Naive thymus-derived CD8-positive, alpha-beta T cell (primary cell): Measurements from ENCODE around the gene AP1M1. TPM values are rescaled to one million over a fixed set of nuclear protein-coding genes. Genes with fewer than 3 reads are reported as not detected.
A peak's percentile ranks its signal among the peaks of the same experiment; 100 is the strongest.

Experiments
- ATAC-seq, 2 donors: fragments of 150-1000 bp; cut with Tn5 transposase in 1 of 2; sonication (Bioruptor Pico), chemical (Tn5 transposase) in 1 of 2; 1 replicate in 1 of 2; 2 replicates in 1 of 2; pipeline ENCODE4 v1.10.0; 2021; ENCODE audit warnings: mild to moderate bottlenecking in 2 of 2, moderate library complexity in 2 of 2
- POLR2A ChIA-PET: fragments of 350-600 bp; sonication (Branson Sonifier 250); formaldehyde crosslinking; loops from one replicate; lab custom pipeline; 2021; ENCODE audit warnings: antibody characterized with exemption; lab: Charles Lee
- DNase-seq, 10 donors: peaks; one replicate each; pipeline versions ENCODE4 v3.0.0 to v3.0.0-alpha.2; 2020 to 2022
- H3K27ac Mint-ChIP-seq, 10 donors: one replicate each; pipeline ENCODE4 v1.8.0; 2020 to 2022; ENCODE audit warnings: mild to moderate bottlenecking in 10 of 10, mixed read lengths in 10 of 10, moderate library complexity in 4 of 10, inconsistent platforms in 1 of 10
- H3K27me3 Mint-ChIP-seq, 5 donors: one replicate each; pipeline ENCODE4 v1.8.0; 2021 to 2022; ENCODE audit warnings: mixed read lengths in 5 of 5
- H3K36me3 Mint-ChIP-seq, 3 donors: one replicate each; pipeline ENCODE4 v1.8.0; 2020 to 2022; ENCODE audit warnings: mixed read lengths in 3 of 3, mild to moderate bottlenecking in 2 of 3, inconsistent platforms in 1 of 3
- H3K4me1 Mint-ChIP-seq, 4 donors: one replicate each; pipeline ENCODE4 v1.8.0; 2021 to 2022; ENCODE audit warnings: mixed read lengths in 4 of 4
- H3K4me3 Mint-ChIP-seq, 10 donors: one replicate each; pipeline ENCODE4 v1.8.0; 2020 to 2022; ENCODE audit warnings: mild to moderate bottlenecking in 10 of 10, mixed read lengths in 10 of 10, moderate library complexity in 6 of 10, inconsistent platforms in 1 of 10
- H3K9me3 Mint-ChIP-seq, 9 donors: one replicate each; pipeline ENCODE4 v1.8.0; 2020 to 2022; ENCODE audit warnings: mixed read lengths in 9 of 9, mild to moderate bottlenecking in 3 of 9, inconsistent platforms in 1 of 9, moderate library complexity in 1 of 9
- polyA plus RNA-seq, 3 donors: library from polyadenylated mRNA; unstranded; fragments of 300-500 nt; fragmentation: Illumina TruSeq; gene quantifications; one replicate each; pipeline ENCODE4 v1.2.3, GENCODE V29; 2021
- total RNA-seq, 8 experiments: library from RNA in 2 of 8; stranded (reverse) in 2 of 8; gene quantifications; one replicate each; pipeline ENCODE4 v1.2.3 and lab custom pipeline; 2021 to 2026

The AP1M1 gene
- total and polyA plus RNA-seq, 5 experiments from 2014 or later: 151 to 288 (median 195) TPM

DNA sequence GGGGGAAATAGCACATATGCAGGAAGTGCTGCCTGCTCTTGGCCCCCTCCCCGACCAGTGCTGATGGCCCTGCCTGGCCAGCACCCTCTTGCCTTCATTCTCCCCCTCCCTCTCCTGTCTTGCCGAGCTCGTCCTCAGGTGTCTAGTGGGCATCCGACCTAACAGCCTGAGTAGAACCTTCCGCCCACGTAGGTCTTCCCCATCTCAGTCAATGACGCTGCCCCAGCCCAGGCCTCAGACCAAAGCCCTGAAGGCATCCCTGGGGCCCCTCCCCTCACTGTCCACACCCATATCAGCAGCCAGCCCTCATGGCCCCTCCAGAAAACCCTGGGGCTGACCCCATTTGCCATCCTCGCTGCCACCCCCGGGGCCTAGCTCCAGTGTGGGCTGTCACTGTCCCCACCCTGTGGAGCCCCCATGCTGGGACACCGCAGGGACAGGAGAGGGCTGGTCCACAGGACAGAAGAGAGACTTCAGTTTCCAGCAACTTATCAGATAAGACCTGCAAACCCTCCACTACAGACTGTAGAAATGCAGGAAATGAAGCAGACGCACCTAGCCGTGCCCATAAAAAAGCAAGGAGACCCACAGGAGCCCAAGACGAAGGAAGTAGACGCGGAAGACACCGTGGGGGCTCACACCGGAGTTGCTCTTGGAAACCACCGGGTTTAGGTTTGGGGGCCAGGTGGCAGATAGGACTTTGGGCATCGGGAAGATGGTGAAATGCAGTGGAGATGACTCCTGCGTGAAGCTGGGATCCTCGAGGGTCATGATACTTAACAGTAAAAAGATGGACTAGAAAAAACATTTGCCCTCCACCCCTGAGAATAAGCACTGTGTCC is 38.3 kb downstream of the AP1M1 start:
- DNase-seq (peak in 6 of 10 donors; percentile 29 to 60 (median 40)), ATAC-seq (peak; percentile 21 to 71)
- Mint-ChIP-seq H3K4me1 (peaks cover 34 to 83% (median 68%) of the 10 kb centered on the region in 4 donors), H3K27ac (peak overlapping the region; percentile 90 to 99 (median 94)), H3K27me3 (no peaks in the 10 kb centered on the region), H3K4me3 (peak overlapping the region in 9 of 10 donors; percentile 5 to 78 (median 68)), H3K9me3 (peaks cover 0 to 6% (median 0%) of the 10 kb centered on the region in 9 donors), H3K36me3 (peaks cover 10 to 42% (median 16%) of the 10 kb centered on the region in 3 donors)
- POLR2A ChIA-PET: interaction anchor here (0.6 to 7.4 kb wide), 4 partner anchors 10 to 29 kb away, joined by 3 to 51 read pairs (median 20); no protein-coding TSS in a partner anchor

DNA sequence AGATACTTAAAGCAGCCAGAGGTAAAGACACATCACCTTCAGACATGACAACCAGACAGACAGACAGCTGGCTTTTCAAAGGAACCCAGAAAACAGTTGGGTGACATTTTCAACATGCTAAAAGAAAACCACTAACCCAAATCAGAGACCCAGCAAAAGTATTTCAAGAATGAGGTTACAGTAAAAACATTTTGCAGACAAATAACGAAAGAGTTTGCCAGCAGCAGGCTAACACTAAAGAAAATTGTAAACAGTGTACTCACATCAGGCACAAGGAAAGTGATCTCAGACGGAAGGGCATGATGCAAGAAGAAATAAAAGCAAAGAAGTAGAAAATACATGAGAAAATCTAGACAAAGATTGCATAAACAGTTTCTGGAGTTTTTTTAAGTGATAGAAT is 46.4 kb downstream of the AP1M1 start:
- H3K4me1 Mint-ChIP-seq: peaks cover 14 to 62% (median 49%) of the 10 kb centered on the region in 4 donors

DNA sequence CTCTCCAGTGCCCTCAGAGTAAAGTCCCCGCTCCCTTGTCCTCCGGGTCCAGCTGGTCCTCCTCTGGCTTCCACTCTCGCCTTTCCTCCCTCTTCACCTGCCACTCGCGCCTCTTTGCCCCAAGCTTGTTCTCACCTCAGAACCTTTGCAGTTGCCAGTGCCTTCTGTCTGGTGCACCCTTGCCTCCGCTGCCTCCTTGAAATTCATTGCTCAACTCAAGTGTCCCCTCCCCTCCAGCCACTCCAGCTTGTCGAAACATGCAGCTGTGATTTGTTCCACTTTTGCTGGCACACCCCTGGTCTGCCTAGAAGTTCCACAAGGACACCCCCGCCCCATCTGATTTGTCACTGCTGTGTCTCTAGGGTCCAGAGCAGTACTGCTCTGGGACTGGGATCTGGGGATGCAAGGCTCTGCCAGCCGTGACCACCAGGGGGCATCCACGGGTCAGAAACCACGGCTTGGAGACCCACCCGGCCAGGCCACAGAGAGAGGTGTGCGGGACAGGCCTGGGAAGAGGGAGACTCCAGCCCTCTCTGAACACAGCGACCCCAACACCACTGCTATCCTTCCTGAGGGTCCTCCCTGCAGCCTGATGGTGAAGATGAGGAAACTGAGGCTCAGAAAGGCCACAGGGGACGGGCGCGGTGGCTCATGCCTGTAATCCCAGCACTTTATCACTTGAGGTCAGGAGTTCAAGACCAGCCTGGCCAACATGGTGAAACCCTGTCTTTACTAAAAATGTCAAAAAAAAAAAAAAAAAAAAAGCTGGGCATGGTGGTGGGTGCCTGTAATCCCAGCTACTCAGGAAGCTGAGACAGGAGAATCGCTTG is 49.9 kb downstream of the AP1M1 start:
- H3K9me3 Mint-ChIP-seq: peaks cover 0 to 10% (median 4%) of the 10 kb centered on the region in 9 donors

More for the DNA sequence above, 46.4 kb downstream of the AP1M1 start:
- Mint-ChIP-seq H3K36me3 (peaks cover 0 to 6% (median 3%) of the 10 kb centered on the region in 3 donors), H3K27me3 (no peaks in the 10 kb centered on the region), H3K27ac (peak overlapping the region; percentile 78 to 96 (median 92)), H3K9me3 (peaks cover 0 to 10% (median 4%) of the 10 kb centered on the region in 9 donors), H3K4me3 (peak overlapping the region; percentile 4 to 84 (median 72))
- ATAC-seq: peak; percentile 81 to 83
- peak in 4 of 10 donors; percentile 57 to 86 (median 72) for DNase-seq
- POLR2A ChIA-PET: interaction anchor here (0.6 to 10.8 kb wide), 13 partner anchors 10 to 143 kb away, joined by 3 to 284 read pairs (median 4); partner anchors contain the start of genes AP1M1 and KLF2

DNA sequence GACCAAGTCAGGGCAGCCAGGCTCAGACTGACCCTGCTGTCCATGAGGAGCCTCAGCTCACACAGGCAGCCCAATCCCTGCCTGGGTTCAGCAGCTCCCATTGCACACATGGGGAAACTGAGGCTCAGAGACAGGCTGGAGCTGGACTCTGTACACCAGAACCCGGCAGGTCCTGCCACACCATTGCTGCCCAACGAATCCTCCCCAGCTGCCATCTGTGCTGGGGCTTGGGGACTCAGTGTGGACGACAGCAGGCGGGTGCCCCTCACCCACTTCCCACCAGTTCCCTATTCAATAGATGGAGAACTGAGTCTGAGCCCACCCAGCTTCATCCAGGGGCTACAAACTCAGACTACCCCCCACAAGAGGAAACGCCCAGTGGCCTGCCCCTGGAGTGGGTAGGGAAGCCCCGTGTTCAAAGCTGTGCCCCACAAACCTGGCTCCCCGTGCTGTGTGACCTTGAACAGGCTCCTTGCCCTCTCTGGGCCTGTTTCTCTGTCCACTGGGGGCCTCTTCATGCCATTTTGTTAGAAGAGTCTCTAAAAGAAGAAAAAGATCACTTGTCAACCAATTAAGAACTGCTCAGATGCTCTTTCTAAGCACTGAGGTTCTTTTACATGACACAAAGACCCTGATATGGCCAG is 50.8 kb downstream of the AP1M1 start:
- Mint-ChIP-seq H3K27me3 (no peaks in the 10 kb centered on the region), H3K36me3 (peaks cover 0 to 6% (median 3%) of the 10 kb centered on the region in 3 donors), H3K4me1 (peaks cover 14 to 50% (median 37%) of the 10 kb centered on the region in 4 donors), H3K4me3 (peak overlapping the region in 1 of 10 donors; percentile 31), H3K9me3 (peaks cover 0 to 10% (median 4%) of the 10 kb centered on the region in 9 donors), H3K27ac (peak overlapping the region in 4 of 10 donors; percentile 51 to 89 (median 70))
- POLR2A ChIA-PET: interaction anchor here (0.6 to 10.8 kb wide), 18 partner anchors 10 to 1076 kb away, joined by 3 to 284 read pairs (median 5); partner anchors contain the start of genes AP1M1 and KLF2
- DNase-seq (no peak), ATAC-seq (no peak)

More for the DNA sequence above, 49.9 kb downstream of the AP1M1 start:
- ATAC-seq: peak; percentile 71
- no peaks in the 10 kb centered on the region for H3K27me3 Mint-ChIP-seq
- peaks cover 0 to 6% (median 3%) of the 10 kb centered on the region in 3 donors for H3K36me3 Mint-ChIP-seq
- peak overlapping the region; percentile 80 to 97 (median 92) for H3K27ac Mint-ChIP-seq
- H3K4me3 Mint-ChIP-seq: peak overlapping the region; percentile 21 to 84 (median 61)
- peaks cover 14 to 54% (median 39%) of the 10 kb centered on the region in 4 donors for H3K4me1 Mint-ChIP-seq
- peak; percentile 66 to 89 (median 80) for DNase-seq
- POLR2A ChIA-PET: interaction anchor here (0.6 to 10.8 kb wide), 24 partner anchors 9 to 1077 kb away, joined by 3 to 284 read pairs (median 4); partner anchors contain the start of genes AP1M1, FAM32A and KLF2

- Mint-ChIP-seq H3K4me1 (peaks cover 9 to 41% (median 30%) of the 10 kb centered on the region in 4 donors), H3K9me3 (no peaks in the 10 kb centered on the region), H3K27ac (peak overlapping the region in 6 of 10 donors; percentile 10 to 79 (median 60)), H3K36me3 (no peaks in the 10 kb centered on the region), H3K4me3 (peak overlapping the region in 1 of 10 donors; percentile 36), H3K27me3 (no peaks in the 10 kb centered on the region)
- ATAC-seq (no peak), DNase-seq (no peak)
- POLR2A ChIA-PET: interaction anchor here (1.0 to 10.8 kb wide), 7 partner anchors 19 to 133 kb away, joined by 3 to 284 read pairs (median 30); partner anchors contain the start of gene KLF2
Measured at GRCh38 chr19:16249826-16250404, 52.2 kb downstream of the AP1M1 start.

DNA sequence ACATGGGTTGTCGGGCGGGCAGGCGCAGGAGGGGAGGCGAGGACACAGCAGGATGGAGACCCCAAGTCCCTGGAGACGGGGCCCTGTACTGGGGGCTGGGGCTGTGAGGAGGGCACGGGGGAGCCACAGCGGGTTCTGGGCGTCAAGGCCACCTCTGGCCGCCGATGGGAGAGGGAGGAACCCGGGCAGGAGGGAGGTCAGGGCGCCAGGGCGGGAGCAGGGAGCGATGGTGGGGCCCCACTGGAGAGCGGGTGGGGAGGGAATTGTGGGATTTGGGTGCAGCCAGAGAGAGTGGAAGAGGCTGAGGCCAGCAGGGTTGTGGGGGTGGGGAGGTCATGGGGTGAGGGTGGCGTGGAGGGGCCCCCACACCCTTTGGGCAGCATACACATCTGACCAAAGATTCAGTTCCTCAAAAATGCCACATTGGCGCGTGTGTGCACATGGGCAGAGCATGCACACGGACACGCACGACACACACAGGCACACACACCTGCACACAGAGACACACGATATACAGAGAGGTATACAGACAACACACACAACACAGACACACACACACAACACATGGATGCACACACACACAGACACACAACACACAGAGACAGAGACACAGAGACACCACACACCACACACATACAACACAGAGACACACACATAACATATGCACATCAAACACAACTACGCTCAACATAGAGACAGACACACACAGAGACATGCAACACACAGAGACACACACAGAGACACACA is 54.9 kb downstream of the AP1M1 start:
- Mint-ChIP-seq H3K27me3 (no peaks in the 10 kb centered on the region), H3K27ac (peak overlapping the region in 4 of 10 donors; percentile 32 to 74 (median 50)), H3K36me3 (no peaks in the 10 kb centered on the region), H3K4me3 (no peak overlapping the region), H3K9me3 (no peaks in the 10 kb centered on the region), H3K4me1 (peaks cover 7 to 41% (median 24%) of the 10 kb centered on the region in 4 donors)
- no peak for DNase-seq
- POLR2A ChIA-PET: interaction anchor here (0.7 to 10.8 kb wide), 2 partner anchors 76 to 138 kb away, joined by 3 to 284 read pairs; partner anchors contain the start of gene KLF2
- ATAC-seq: no peak

GRCh38 chr19:16254851-16255408 is 57.2 kb downstream of the AP1M1 start:
- Mint-ChIP-seq H3K4me1 (peaks cover 6 to 35% (median 23%) of the 10 kb centered on the region in 4 donors), H3K27ac (peak overlapping the region in 5 of 10 donors; percentile 6 to 70 (median 46)), H3K9me3 (no peaks in the 10 kb centered on the region), H3K36me3 (no peaks in the 10 kb centered on the region), H3K4me3 (no peak overlapping the region), H3K27me3 (no peaks in the 10 kb centered on the region)
- ATAC-seq (no peak), DNase-seq (no peak)
- POLR2A ChIA-PET: interaction anchor here (0.6 to 1.6 kb wide), 2 partner anchors 11 to 61 kb away, joined by 3 to 8 read pairs; no protein-coding TSS in a partner anchor

GRCh38 chr19:16257509-16258002 is 59.8 kb downstream of the AP1M1 start:
- Mint-ChIP-seq H3K9me3 (no peaks in the 10 kb centered on the region), H3K36me3 (no peaks in the 10 kb centered on the region), H3K27ac (peak overlapping the region in 3 of 10 donors; percentile 19 to 51 (median 46)), H3K4me3 (no peak overlapping the region), H3K4me1 (peaks cover 19 to 53% (median 46%) of the 10 kb centered on the region in 4 donors), H3K27me3 (no peaks in the 10 kb centered on the region)
- ATAC-seq: no peak
- POLR2A ChIA-PET: interaction anchor here (0.8 to 1.8 kb wide), 5 partner anchors 9 to 70 kb away, joined by 3 to 6 read pairs (median 4); partner anchors contain the start of gene KLF2
- DNase-seq: no peak

DNA sequence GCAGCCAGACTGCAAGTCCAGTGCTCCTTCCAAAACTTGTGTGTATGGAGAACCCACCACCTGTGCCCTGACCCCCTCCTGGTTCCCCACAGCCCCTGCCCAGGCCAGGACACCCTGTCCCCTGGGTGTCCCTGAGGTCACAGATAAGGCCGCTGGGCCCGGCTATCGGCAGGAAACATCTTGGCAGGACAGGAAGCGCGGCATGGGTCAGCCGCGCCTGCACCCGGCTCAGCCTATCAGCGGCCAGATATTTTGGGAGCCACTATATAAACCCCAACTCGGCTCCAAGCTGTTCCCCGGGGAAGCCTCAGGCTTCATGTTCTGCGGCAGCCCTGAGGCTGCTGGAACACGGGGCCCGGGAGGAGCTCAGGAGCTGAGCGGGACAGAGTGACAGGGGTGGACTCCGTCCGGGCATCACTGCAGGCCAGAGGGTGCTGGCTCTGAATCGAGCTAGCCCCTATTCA is 60.8 kb downstream of the AP1M1 start:
- no peak for DNase-seq
- H3K4me3 Mint-ChIP-seq: no peak overlapping the region
- peak overlapping the region in 1 of 10 donors; percentile 11 for H3K27ac Mint-ChIP-seq
- POLR2A ChIA-PET: interaction anchor here (1.1 to 1.6 kb wide), 5 partner anchors 10 to 69 kb away, joined by 3 to 5 read pairs (median 4); partner anchors contain the start of gene KLF2
- H3K9me3 Mint-ChIP-seq: no peaks in the 10 kb centered on the region
- no peaks in the 10 kb centered on the region for H3K36me3 Mint-ChIP-seq
- no peak for ATAC-seq
- H3K4me1 Mint-ChIP-seq: peaks cover 22 to 62% (median 55%) of the 10 kb centered on the region in 4 donors
- H3K27me3 Mint-ChIP-seq: no peaks in the 10 kb centered on the region
